Measurements from ENCODE around the gene ATF7IP2. TPM values are rescaled to one million over a fixed set of nuclear protein-coding genes. Genes with fewer than 3 reads are reported as not detected.

Gene ATF7IP2
- total RNA-seq, 1 experiment from 2014 or later = 7.4 TPM

DNA sequence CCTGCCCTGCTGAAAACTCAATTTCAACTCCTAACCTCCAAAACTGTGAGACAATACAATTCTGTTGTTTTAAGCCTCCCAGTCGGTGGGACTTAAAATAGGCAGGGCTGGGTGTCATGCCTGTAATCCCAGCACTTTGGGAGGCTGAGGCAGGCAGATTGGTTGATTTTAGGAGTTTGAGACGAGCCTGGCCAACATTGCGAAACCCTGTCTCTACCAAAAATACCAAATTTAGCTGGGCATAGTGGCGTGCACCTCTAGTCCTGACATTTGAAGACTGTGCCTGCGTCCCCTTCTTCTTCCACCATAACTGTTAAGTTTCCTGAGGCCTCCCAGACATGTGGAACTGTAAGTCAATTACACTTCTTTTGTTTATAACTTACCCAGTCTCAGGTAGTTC is 36.0 kb upstream of the ATF7IP2 start:
- H3K36me3 ChIP-seq (ENCODE audit: control insufficient read depth in 1 of 2, insufficient read depth in 2 of 2, low read length in 2 of 2) = no peaks in the 10 kb centered on the region
- TF ChIP-seq POLR2AphosphoS5 (IDR thresholded peaks at IDR 0.05; ENCODE audit: low read depth, low read length) (no peak), RAD21 (IDR thresholded peaks at IDR 0.05; ENCODE audit: low read depth) (no peak), TCF7L2 (IDR thresholded peaks at IDR 0.05; ENCODE audit: borderline replicate concordance, extremely low read depth, insufficient read depth, insufficient read length) (no peak), POLR2A (IDR thresholded peaks at IDR 0.05; ENCODE audit: borderline replicate concordance, extremely low read depth, insufficient read depth, insufficient read length) (no peak), ZFX (IDR thresholded peaks at IDR 0.05) (no peak), EZH2 (IDR thresholded peaks at IDR 0.05) (no peak), EZH2phosphoT487 (IDR thresholded peaks at IDR 0.05; ENCODE audit: borderline replicate concordance) (no peak), SIN3A (IDR thresholded peaks at IDR 0.05; ENCODE audit: low read depth) (no peak), ZNF274 (IDR thresholded peaks at IDR 0.05; ENCODE audit: low read depth, low read length) (no peak), FOSL1 (IDR thresholded peaks at IDR 0.05; ENCODE audit: low read depth) (no peak)
- TF ChIP-seq, protein P1, sequence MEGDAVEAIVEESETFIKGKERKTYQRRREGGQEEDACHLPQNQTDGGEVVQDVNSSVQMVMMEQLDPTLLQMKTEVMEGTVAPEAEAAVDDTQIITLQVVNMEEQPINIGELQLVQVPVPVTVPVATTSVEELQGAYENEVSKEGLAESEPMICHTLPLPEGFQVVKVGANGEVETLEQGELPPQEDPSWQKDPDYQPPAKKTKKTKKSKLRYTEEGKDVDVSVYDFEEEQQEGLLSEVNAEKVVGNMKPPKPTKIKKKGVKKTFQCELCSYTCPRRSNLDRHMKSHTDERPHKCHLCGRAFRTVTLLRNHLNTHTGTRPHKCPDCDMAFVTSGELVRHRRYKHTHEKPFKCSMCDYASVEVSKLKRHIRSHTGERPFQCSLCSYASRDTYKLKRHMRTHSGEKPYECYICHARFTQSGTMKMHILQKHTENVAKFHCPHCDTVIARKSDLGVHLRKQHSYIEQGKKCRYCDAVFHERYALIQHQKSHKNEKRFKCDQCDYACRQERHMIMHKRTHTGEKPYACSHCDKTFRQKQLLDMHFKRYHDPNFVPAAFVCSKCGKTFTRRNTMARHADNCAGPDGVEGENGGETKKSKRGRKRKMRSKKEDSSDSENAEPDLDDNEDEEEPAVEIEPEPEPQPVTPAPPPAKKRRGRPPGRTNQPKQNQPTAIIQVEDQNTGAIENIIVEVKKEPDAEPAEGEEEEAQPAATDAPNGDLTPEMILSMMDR (IDR thresholded peaks at IDR 0.05 in 2 of 3, conservative IDR thresholded peaks at IDR 0.05 in 1 of 3; ENCODE audit: borderline replicate concordance in 1 of 3, insufficient read depth in 1 of 3, low read depth in 2 of 3, low read length in 2 of 3) = no peak
- no peak overlapping the region for H3K27ac ChIP-seq (ENCODE audit: low read depth, low read length)
- no peaks in the 10 kb centered on the region for H3K27me3 ChIP-seq (ENCODE audit: insufficient read depth, low read length)
- H3K79me2 ChIP-seq (ENCODE audit: insufficient read depth, low read length) = no peaks in the 10 kb centered on the region
- no peak overlapping the region for H3K4me2 ChIP-seq (ENCODE audit: low read length)
- ChIA-PET POLR2A (no interaction called here), RAD21 (ENCODE audit: low non-redundant PET in 1 of 2, low total read pairs in 2 of 2, uncharacterized antibody in 2 of 2, unreplicated experiment in 2 of 2) (no interaction called here), CTCF (no interaction called here)
- no peaks in the 10 kb centered on the region for H3K9me2 ChIP-seq (ENCODE audit: insufficient read depth)
- no peak overlapping the region for H3K9ac ChIP-seq (ENCODE audit: low read length)
- intact Hi-C loops (cut with micrococcal nuclease) = no loop called here
- no peaks in the 10 kb centered on the region; a peak in 1 of 4 replicates for H3K9me3 ChIP-seq (ENCODE audit: control insufficient read depth in 1 of 2, insufficient read depth in 1 of 2, low read depth in 1 of 2, low read length in 2 of 2)
- H3K4me1 ChIP-seq (ENCODE audit: control insufficient read depth in 1 of 2, insufficient read depth in 2 of 2, low read length in 2 of 2) = no peaks in the 10 kb centered on the region
- no peak for ATAC-seq
- DNase-seq (ENCODE audit: low read depth, low spot score) = no peak
- H2AFZ ChIP-seq (ENCODE audit: low read depth, low read length, poor library complexity, severe bottlenecking) = no peak overlapping the region
- no peak overlapping the region for H3K4me3 ChIP-seq (replicated peaks in 1 of 2; ENCODE audit: low read depth in 1 of 2, low read length in 2 of 2)
- H4K20me1 ChIP-seq (ENCODE audit: insufficient read depth) = no peaks in the 10 kb centered on the region
- BruUV-seq (replicated peaks) = no TSS peak
